ENCODE data around the gene BIN1.
"Not testable (repeated sequence)": the region's sequence is repeated elsewhere in the genome, so short reads cannot be mapped to it uniquely, and the experiment has no call there.

The BIN1 gene

DNA sequence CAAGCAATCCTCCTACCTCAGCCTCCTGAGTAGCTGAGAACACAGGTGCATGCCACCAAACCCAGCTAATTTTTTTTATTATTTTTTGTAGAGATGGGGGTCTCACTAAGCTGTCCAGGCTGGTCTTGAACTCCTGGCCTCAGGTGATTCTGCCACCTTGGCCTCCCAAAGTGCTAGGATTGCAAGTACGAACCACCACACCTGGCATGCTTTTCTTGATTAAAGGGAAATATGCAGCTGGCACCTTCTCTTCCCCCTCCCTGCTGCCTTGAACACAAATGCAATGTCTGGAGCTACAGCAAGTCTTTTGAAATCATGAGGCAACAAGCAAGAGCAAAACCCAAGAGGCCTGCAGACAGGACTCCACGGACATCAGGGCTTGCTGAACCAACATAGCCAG, 26.8 kb upstream of the BIN1 start:
- no peak for DNase-seq

- DNase-seq: no peak
These were observed 23.5 kb upstream of the BIN1 start for GRCh38 chr2:127130421-127130820.

DNA sequence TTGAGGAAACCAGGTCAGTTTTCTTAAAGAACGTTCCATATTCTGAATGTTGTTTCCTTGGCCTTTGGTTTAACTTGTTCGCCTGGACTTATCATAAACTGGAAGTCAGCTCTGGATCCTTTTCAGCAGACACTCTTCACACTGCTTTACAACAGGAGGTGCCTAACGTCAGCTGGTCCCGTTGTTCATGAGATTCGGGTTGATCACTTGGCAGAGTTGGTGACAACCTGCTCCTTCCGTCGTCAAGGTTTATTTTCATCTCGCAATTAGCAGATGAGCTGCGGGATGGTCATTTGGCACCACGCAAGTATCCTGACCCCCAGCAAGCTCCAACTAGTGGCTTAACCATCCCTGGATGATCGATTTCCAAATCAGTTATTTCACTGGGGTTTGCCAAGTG, 23.0 kb upstream of the BIN1 start:
- DNase-seq: no peak

DNA sequence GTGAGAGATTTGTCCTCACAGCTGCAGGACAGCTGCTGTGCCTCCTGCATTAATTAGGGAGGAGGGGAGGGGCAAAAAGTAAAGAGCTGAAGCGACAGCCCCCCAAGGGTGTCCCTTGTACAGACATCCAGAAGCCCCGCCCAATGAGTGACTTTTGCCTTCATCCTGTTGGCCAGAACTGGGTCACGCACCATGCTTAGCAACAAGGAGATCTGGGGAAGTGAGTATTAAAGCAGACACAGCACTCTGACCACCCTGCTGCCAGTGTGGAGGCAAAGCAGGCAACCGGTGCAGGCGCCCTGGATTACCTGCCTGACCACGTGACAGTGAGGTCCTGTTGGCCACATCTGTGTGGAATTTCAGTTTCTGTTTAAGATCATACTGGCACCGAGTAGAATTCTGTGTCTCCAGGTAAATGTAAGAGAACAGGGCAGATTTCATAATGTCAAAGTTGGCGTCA, 21.5 kb upstream of the BIN1 start:
- no peak for DNase-seq

DNA sequence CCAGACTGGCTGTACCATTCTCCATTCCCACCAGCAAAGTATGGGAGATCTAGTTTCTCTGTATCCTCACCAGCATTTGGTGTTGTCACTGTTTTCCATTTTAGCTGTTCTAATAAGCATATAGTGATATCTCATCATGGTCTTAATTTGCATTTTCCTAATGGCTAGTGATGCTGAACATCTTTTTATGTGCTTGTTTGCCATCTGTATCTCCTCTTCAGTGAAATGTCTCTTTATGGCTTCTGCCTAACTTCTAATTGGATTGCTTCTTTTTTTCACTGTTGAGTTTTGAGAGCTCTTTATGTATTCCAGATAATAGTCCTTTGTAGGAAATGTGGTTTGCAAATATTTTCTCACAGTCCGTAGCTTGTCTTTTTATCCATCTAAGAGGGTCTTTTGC, 18.9 kb upstream of the BIN1 start:
- no peak for DNase-seq

- DNase-seq: no peak
These were observed 17.5 kb upstream of the BIN1 start for GRCh38 chr2:127124426-127124825.

GRCh38 chr2:127122361-127123027, 15.5 kb upstream of the BIN1 start:
- no peak for DNase-seq

DNA sequence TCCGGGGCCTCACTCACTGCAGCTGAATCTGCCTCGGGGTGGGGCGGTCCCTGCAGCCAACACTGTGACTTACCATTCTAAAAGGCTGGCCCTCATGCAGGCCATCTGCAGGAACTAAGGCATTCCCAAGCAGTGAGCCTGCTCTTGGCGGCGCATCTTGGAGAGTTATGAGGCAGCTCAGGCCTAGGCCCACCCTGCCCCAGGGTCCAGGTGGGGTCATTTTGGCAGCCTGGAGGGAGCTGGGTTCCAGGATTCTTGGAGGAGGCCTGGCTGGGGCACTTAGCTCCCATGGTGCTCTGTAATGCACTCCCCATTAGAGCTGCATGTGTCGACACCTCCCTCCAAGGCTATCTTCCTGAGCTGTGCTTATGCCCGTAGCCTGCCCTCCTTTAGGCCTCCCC, 14.8 kb upstream of the BIN1 start:
- no peak for DNase-seq

- no peak for DNase-seq
These were observed 14.4 kb upstream of the BIN1 start for GRCh38 chr2:127121353-127121752.

DNA sequence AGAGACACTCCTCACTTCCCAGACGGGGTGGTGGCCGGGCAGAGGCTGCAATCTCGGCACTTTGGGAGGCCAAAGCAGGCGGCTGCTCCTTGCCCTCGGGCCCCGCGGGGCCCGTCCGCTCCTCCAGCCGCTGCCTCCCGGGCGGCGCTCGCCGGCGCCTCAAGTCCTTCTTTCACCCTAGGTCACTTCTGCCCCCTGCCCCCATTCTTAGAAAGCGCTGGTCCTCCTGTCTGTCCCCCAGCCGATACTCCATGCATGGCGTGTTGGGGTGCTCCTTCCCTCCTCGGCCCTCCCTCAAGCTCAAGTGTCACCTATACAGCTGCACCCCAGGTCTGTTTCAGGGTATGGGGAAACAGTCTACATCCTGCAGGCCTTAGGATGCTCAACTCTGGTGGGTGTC, 13.5 kb upstream of the BIN1 start:
- DNase-seq: not testable (repeated sequence)

GRCh38 chr2:127118467-127118866, 11.5 kb upstream of the BIN1 start:
- no peak for DNase-seq

GRCh38 chr2:127118038-127118437, 11.1 kb upstream of the BIN1 start:
- no peak for DNase-seq

DNA sequence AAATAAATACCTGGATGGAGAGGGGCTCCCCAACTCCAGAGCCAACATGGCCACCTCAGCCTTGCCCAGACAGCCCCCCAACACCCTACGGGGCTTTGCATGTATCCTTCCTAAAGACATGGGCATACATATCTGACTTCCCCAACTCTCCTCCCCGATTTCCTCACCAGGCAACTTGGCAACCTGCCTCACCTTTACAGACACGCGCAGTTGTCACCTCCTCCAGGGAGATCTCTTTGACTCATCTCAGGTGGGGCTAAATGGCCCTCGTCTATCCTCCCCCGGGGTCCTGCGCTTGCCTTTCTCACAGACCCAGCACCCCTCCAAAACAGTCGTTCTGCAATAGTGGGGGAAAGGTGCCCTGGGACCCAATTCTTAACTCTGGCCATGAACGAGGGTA, 10.6 kb upstream of the BIN1 start:
- DNase-seq: no peak

DNA sequence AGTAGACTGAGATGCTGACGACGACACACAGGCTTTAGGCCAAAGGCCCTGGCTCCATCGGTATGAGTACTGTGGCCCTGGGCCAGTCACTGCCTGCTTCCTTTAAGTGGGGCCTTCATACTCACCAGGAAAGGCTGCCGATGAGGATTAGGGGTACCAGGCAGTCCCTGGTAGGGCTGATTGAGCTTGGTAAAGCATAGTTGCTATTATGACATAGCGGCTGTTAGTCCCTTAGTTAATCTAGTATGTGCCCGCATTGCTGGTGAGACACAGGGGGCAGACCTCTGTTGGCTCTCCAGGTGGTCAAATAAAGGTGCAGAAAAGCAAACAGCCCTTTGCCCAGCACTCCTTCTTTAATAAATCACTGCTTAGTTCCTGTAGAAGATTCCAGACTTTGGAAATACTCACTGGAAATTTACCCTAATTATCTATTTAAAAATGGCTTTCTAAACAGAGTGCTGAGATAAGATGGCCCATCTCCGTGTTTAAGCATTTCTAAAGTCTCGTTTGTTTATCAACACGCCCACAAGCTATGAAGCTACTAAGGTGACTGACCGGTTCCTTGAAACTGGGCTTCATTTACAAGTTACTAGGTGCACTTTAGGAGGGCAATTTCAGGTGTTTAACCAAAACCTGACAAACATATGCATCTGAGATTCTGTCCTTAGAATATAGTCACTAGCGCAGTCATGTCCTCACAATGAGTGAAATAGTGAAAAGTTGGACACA, 8.7 kb upstream of the BIN1 start:
- no peak for DNase-seq

- DNase-seq: no peak
These were observed 4.0 kb upstream of the BIN1 start for GRCh38 chr2:127110985-127111384.

GRCh38 chr2:127108090-127108523, 1.2 kb upstream of the BIN1 start:
- no peak for DNase-seq

- DNase-seq: no peak
These were observed 657 bp upstream of the BIN1 start for GRCh38 chr2:127107622-127107999.

DNA sequence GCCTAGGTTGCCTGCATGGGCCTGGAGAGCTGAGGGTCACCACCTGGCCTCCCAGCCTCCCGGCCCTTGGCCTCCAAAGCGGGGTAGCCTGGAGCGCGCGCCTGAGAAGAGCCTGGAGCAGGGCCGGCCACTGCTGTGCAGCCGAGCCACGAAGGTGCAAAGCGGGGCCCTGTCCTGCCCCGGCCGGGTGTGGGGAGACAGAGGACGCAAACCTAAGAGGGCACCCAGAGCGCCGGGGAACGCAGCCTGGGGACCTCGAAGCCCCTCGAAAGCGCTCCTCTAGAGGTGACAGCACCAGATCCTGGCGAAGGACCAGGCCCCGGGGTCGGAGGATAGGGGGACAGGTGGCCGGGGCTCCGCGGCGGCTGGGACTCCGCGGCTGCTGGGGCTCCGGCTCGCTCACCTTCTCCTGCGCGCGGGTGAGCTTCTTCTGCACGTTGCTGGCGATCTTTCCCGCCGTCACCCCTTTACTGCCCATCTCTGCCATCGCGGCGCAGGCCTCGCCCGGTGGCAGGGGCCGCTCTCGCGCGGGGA, 430 bp downstream of the BIN1 start:
- DNase-seq: no peak

- no peak for DNase-seq
These were observed 1.1 kb downstream of the BIN1 start for GRCh38 chr2:127105656-127106456.

- no peak for DNase-seq
These were observed 1.9 kb downstream of the BIN1 start for GRCh38 chr2:127104881-127105655.

DNA sequence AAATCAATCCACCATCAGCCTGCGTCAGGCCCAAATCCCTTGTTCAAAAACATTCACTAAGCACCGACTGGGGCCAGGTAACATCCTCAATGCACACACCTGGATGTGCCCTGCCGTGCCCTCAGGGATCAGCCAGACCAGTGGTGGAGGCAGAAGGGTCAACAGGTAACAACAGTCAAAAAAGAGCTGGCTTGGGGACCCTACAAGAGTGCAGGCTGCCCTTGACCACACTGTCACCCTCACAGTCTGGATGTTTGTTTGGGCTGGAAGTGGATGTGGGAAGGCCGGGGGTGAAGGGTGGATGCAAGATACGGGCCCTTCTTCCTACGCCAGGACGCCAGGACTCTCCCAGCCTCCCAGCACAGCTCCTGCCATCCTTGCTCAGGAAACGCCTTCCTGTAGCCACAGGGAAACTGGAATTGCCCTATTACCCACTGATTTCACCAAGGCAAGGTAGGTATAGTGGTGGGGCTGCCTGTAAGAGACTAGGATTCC, 2.7 kb downstream of the BIN1 start:
- DNase-seq: no peak

Data from CD4-positive, alpha-beta T cell treated with Interleukin-21 for 1 hour (primary cell).